HCT116 (cell line): Measurements from ENCODE around the gene TIAM2. TPM values are rescaled to one million over a fixed set of nuclear protein-coding genes. Genes with fewer than 3 reads are reported as not detected.

ENCODE experiments used
- ATAC-seq: fragments of 200-7000 bp; cut with Tn5 transposase; 2 replicates; pipeline ENCODE4 v1.9.1; 2020; ENCODE audit warnings: mild to moderate bottlenecking, moderate library complexity
- BruUV-seq: library from RNA; stranded (reverse); fragments of 400-500 nt; replicated peaks from 2 replicates; lab custom pipeline; 2021; lab: Mats Ljungman, UMichigan
- CTCF ChIA-PET: fragments of 300-600 bp; sonication (Branson Sonifier 250); formaldehyde crosslinking; loops from one replicate; lab custom pipeline; 2021; ENCODE audit warnings: antibody characterized with exemption; lab: Charles Lee
- POLR2A ChIA-PET: fragments of 300-600, 350-600 bp; sonication (Branson Sonifier 250); formaldehyde crosslinking; loops from one replicate; lab custom pipeline; 2021; ENCODE audit warnings: antibody characterized with exemption; lab: Charles Lee
- RAD21 ChIA-PET, 2 experiments: fragments of 300-600 bp; sonication (Branson Sonifier 250); formaldehyde crosslinking; loops; one replicate each; lab custom pipeline; 2023; ENCODE audit warnings: low total read pairs in 2 of 2; ENCODE audit not compliant: uncharacterized antibody in 2 of 2, unreplicated experiment in 2 of 2, low non-redundant PET in 1 of 2; lab: Charles Lee
- DNase-seq: peaks from one replicate; pipeline ENCODE4 v3.0.0-alpha.2; 2010; ENCODE audit warnings: low read depth, low spot score
- H2AFZ ChIP-seq: fragments of 200-600 bp; shearing (Covaris generic), sonication (generic); 2 replicates; pipeline ENCODE4 v1.6.1; 2017; ENCODE audit warnings: low read depth, mixed run types, mixed read lengths, antibody characterized with exemption, low read length; ENCODE audit not compliant: poor library complexity, severe bottlenecking
- H3K27ac ChIP-seq: 2 replicates; pipeline ENCODE4 v1.5.1; 2012; ENCODE audit warnings: low read depth, low read length
- H3K27me3 ChIP-seq: fragments of 200-600 bp; sonication (generic); 2 replicates; pipeline ENCODE4 v1.6.1; 2016; ENCODE audit warnings: mixed run types, low read length, mixed read lengths; ENCODE audit not compliant: insufficient read depth
- H3K36me3 ChIP-seq, 2 experiments: fragments of 200-500 bp in 1 of 2; fragments of 200-600 bp in 1 of 2; sonication (Bioruptor generic) in 1 of 2; sonication (generic) in 1 of 2; 2 replicates each; pipeline versions ENCODE4 v1.5.1 to v1.6.1; 2014 to 2016; ENCODE audit warnings: low read length in 2 of 2, inconsistent platforms in 1 of 2, mixed read lengths in 1 of 2, mixed run types in 1 of 2; ENCODE audit not compliant: insufficient read depth in 2 of 2, control insufficient read depth in 1 of 2
- H3K4me1 ChIP-seq, 2 experiments: fragments of 200-600 bp in 1 of 2; sonication (generic) in 1 of 2; 2 replicates each; pipeline versions ENCODE4 v1.5.1 to v1.6.1; 2012 to 2017; ENCODE audit warnings: low read length in 2 of 2, inconsistent platforms in 1 of 2, mild to moderate bottlenecking in 1 of 2, mixed read lengths in 1 of 2, mixed run types in 1 of 2, moderate library complexity in 1 of 2; ENCODE audit not compliant: insufficient read depth in 2 of 2, control insufficient read depth in 1 of 2
- H3K4me2 ChIP-seq: fragments of 200-600 bp; sonication (generic); 2 replicates; pipeline ENCODE4 v1.6.1; 2017; ENCODE audit warnings: mixed run types, low read length, mixed read lengths
- H3K4me3 ChIP-seq, 2 experiments: fragments of 200-600 bp in 1 of 2; sonication (generic) in 1 of 2; replicated peaks in 1 of 2; 2 replicates each; pipeline ENCODE4 v1.5.1; 2011 to 2016; ENCODE audit warnings: low read length in 2 of 2, control low read depth in 1 of 2, low read depth in 1 of 2, mild to moderate bottlenecking in 1 of 2, mixed read lengths in 1 of 2, mixed run types in 1 of 2
- H3K79me2 ChIP-seq: fragments of 200-600 bp; sonication (generic); 2 replicates; pipeline ENCODE4 v1.6.1; 2017; ENCODE audit warnings: mild to moderate bottlenecking, mixed run types, low read length, moderate library complexity, mixed read lengths; ENCODE audit not compliant: insufficient read depth
- H3K9ac ChIP-seq: fragments of 200-600 bp; sonication (generic); 2 replicates; pipeline ENCODE4 v1.6.1; 2016; ENCODE audit warnings: low read length, mixed read lengths
- H3K9me2 ChIP-seq: fragments of 200-600 bp; sonication (generic), shearing (Covaris generic); 2 replicates; pipeline ENCODE4 v1.6.1; 2017; ENCODE audit warnings: mixed run types, mild to moderate bottlenecking, moderate library complexity; ENCODE audit not compliant: insufficient read depth
- H3K9me3 ChIP-seq, 2 experiments: fragments of 200-500 bp in 1 of 2; fragments of 200-600 bp in 1 of 2; sonication (Bioruptor generic) in 1 of 2; sonication (generic) in 1 of 2; 2 replicates each; pipeline ENCODE4 v1.6.1; 2014 to 2017; ENCODE audit warnings: low read length in 2 of 2, mixed read lengths in 2 of 2, inconsistent platforms in 1 of 2, low read depth in 1 of 2, mild to moderate bottlenecking in 1 of 2, mixed run types in 1 of 2, moderate library complexity in 1 of 2; ENCODE audit not compliant: control insufficient read depth in 1 of 2, insufficient read depth in 1 of 2
- H4K20me1 ChIP-seq: fragments of 200-600 bp; sonication (generic), shearing (Covaris generic); 2 replicates; pipeline ENCODE4 v1.6.1; 2017; ENCODE audit warnings: mixed run types, mild to moderate bottlenecking, moderate library complexity; ENCODE audit not compliant: insufficient read depth
- CBX3 ChIP-seq: IDR thresholded peaks from 2 replicates; pipeline ENCODE4 v1.6.1; 2012; ENCODE audit warnings: low read depth
- ELF1 ChIP-seq: IDR thresholded peaks from 2 replicates; pipeline ENCODE4 v1.6.1; 2012; ENCODE audit warnings: low read depth, borderline replicate concordance
- EZH2 ChIP-seq: fragments of 200-600 bp; sonication (generic); IDR thresholded peaks from 2 replicates; pipeline ENCODE4 v1.6.1; 2017; ENCODE audit warnings: antibody characterized with exemption, mixed run types
- EZH2phosphoT487 ChIP-seq: fragments of 200-600 bp; IDR thresholded peaks from 2 replicates; pipeline ENCODE4 v1.6.1; 2018; ENCODE audit warnings: antibody characterized with exemption, borderline replicate concordance
- MAX ChIP-seq: IDR thresholded peaks from 2 replicates; pipeline ENCODE4 v1.6.1; 2012
- POLR2A ChIP-seq: IDR thresholded peaks from 2 replicates; pipeline ENCODE4 v1.7.0; 2011; ENCODE audit warnings: borderline replicate concordance; ENCODE audit not compliant: insufficient read depth, insufficient read length; ENCODE audit errors: extremely low read depth
- POLR2AphosphoS5 ChIP-seq: IDR thresholded peaks from 2 replicates; pipeline ENCODE4 v1.6.1; 2011; ENCODE audit warnings: mild to moderate bottlenecking, low read depth, low read length, moderate library complexity
- SIN3A ChIP-seq: IDR thresholded peaks from 2 replicates; pipeline ENCODE4 v1.6.1; 2012; ENCODE audit warnings: low read depth
- SP1 ChIP-seq: IDR thresholded peaks from 2 replicates; pipeline ENCODE4 v1.6.1; 2012; ENCODE audit warnings: low read depth
- SRF ChIP-seq: IDR thresholded peaks from 2 replicates; pipeline ENCODE4 v1.6.1; 2012; ENCODE audit warnings: low read depth
- ZFX ChIP-seq: fragments of 450-650 bp; IDR thresholded peaks from 2 replicates; pipeline ENCODE4 v1.6.1; 2017
- ZNF274 ChIP-seq: fragments of 200-500 bp; sonication (Bioruptor generic); IDR thresholded peaks from 2 replicates; pipeline ENCODE4 v1.6.1; 2014; ENCODE audit warnings: mild to moderate bottlenecking, low read depth, low read length, inconsistent platforms
- intact Hi-C: fragments of 100-400 bp; cut with micrococcal nuclease; formaldehyde crosslinking; loops from 2 replicates; pipeline ENCODE4 v1.10.0; 2022
- total RNA-seq: library from RNA; stranded (reverse); gene quantifications from one replicate; pipeline ENCODE4 v1.2.1, GENCODE V29; 2021; ENCODE audit not compliant: unreplicated experiment
- TF ChIP-seq, protein P1 (sequence below), 3 experiments: fragments of 200-600 bp in 1 of 3; sonication (generic) in 1 of 3; IDR thresholded peaks in 2 of 3; conservative IDR thresholded peaks in 1 of 3; 2 replicates each; pipeline ENCODE4 v1.5.1; 2012 to 2017; ENCODE audit warnings: low read depth in 2 of 3, low read length in 2 of 3, antibody characterized with exemption in 1 of 3, borderline replicate concordance in 1 of 3, control low read depth in 1 of 3, mild to moderate bottlenecking in 1 of 3, mixed read lengths in 1 of 3, mixed run types in 1 of 3, moderate library complexity in 1 of 3; ENCODE audit not compliant: insufficient read depth in 1 of 3
- TF ChIP-seq, protein P2 (sequence below): IDR thresholded peaks from 2 replicates; pipeline ENCODE4 v1.6.1; 2012

The TIAM2 gene
- total RNA-seq, 1 experiment from 2014 or later = 9.4 TPM

- Histone ChIP-seq H3K9me3 (no peaks in the 10 kb centered on the region), H3K79me2 (no peaks in the 10 kb centered on the region), H3K27me3 (no peaks in the 10 kb centered on the region), H4K20me1 (no peaks in the 10 kb centered on the region), H3K4me1 (peaks cover 0 to 2% of the 10 kb centered on the region in 2 experiments; a peak in 1 of 4 replicates), H3K9ac (no peak overlapping the region), H3K36me3 (no peaks in the 10 kb centered on the region), H3K4me2 (no peak overlapping the region), H3K4me3 (no peak overlapping the region), H3K27ac (no peak overlapping the region), H2AFZ (no peak overlapping the region), H3K9me2 (no peaks in the 10 kb centered on the region)
- ChIA-PET CTCF (no interaction called here), RAD21 (no interaction called here), POLR2A (no interaction called here)
- DNase-seq = no peak
- TF ChIP-seq SP1 = no peak
- no peak for TF ChIP-seq ELF1
- no peak for TF ChIP-seq SIN3A
- TF ChIP-seq ZFX = no peak
- no peak for TF ChIP-seq EZH2phosphoT487
- no peak for TF ChIP-seq POLR2A
- no peak for TF ChIP-seq EZH2
- no peak for TF ChIP-seq MAX
- TF ChIP-seq, protein P1, sequence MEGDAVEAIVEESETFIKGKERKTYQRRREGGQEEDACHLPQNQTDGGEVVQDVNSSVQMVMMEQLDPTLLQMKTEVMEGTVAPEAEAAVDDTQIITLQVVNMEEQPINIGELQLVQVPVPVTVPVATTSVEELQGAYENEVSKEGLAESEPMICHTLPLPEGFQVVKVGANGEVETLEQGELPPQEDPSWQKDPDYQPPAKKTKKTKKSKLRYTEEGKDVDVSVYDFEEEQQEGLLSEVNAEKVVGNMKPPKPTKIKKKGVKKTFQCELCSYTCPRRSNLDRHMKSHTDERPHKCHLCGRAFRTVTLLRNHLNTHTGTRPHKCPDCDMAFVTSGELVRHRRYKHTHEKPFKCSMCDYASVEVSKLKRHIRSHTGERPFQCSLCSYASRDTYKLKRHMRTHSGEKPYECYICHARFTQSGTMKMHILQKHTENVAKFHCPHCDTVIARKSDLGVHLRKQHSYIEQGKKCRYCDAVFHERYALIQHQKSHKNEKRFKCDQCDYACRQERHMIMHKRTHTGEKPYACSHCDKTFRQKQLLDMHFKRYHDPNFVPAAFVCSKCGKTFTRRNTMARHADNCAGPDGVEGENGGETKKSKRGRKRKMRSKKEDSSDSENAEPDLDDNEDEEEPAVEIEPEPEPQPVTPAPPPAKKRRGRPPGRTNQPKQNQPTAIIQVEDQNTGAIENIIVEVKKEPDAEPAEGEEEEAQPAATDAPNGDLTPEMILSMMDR (IDR thresholded peaks at IDR 0.05 in 2 of 3, conservative IDR thresholded peaks at IDR 0.05 in 1 of 3; ENCODE audit: borderline replicate concordance in 1 of 3, insufficient read depth in 1 of 3, low read depth in 2 of 3, low read length in 2 of 3) = no peak
- no peak for TF ChIP-seq POLR2AphosphoS5
- no peak for TF ChIP-seq SRF
- TF ChIP-seq, protein P2, sequence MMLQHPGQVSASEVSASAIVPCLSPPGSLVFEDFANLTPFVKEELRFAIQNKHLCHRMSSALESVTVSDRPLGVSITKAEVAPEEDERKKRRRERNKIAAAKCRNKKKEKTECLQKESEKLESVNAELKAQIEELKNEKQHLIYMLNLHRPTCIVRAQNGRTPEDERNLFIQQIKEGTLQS = no peak
- no peak for TF ChIP-seq ZNF274
- TF ChIP-seq CBX3 = no peak
- BruUV-seq = no TSS peak
- no peak for ATAC-seq
- intact Hi-C loops = no loop called here
These were observed 14.6 kb upstream of the TIAM2 start for GRCh38 chr6:154980273-154981078.
